Right ventricle myocardium superior (tissue), 1 donor: Measurements from ENCODE around the gene GABRD. TPM values are rescaled to one million over a fixed set of nuclear protein-coding genes. Genes with fewer than 3 reads are reported as not detected.
"Not testable (repeated sequence)": the region's sequence is repeated elsewhere in the genome, so short reads cannot be mapped to it uniquely, and the experiment has no call there.

Experiments
- ATAC-seq: fragments of 200-7000 bp; cut with Tn5 transposase; one replicate; pipeline ENCODE4 v1.9.1; 2020; ENCODE audit warnings: mild to moderate bottlenecking; ENCODE audit not compliant: poor library complexity
- DNase-seq: peaks from one replicate; pipeline ENCODE4 v3.0.0-alpha.2; 2020
- intact Hi-C: fragments of 100-400 bp; cut with DNase I; formaldehyde crosslinking; loops from one replicate; pipeline ENCODE4 v1.11.2; 2022
- long read RNA-seq: library from polyadenylated mRNA; unstranded; transcript quantifications from one replicate; pipeline ENCODE4 v2.0.0, GENCODE V29; 2021
- total RNA-seq: library from RNA; stranded (reverse); fragmentation: NEBNext Ultra II Directional; extraction: Animal tissue kit (Norgen Biotek cat#: 25700); gene quantifications from one replicate; pipeline ENCODE4 v1.2.1, GENCODE V29; 2021
- donor health status: DM: no; HTN: yes; CAD: no; lungs with severe emphysema.

The GABRD gene, protein sequence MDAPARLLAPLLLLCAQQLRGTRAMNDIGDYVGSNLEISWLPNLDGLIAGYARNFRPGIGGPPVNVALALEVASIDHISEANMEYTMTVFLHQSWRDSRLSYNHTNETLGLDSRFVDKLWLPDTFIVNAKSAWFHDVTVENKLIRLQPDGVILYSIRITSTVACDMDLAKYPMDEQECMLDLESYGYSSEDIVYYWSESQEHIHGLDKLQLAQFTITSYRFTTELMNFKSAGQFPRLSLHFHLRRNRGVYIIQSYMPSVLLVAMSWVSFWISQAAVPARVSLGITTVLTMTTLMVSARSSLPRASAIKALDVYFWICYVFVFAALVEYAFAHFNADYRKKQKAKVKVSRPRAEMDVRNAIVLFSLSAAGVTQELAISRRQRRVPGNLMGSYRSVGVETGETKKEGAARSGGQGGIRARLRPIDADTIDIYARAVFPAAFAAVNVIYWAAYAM
- total RNA-seq: 0.43 TPM
- long read RNA-seq, partial matches to known transcripts: 0 of 1 reads
- long read RNA-seq, other reads (novel, unspliced or antisense): 0 of 1 reads

- no peak for DNase-seq
- intact Hi-C loops: no loop called here
- ATAC-seq: no peak
These were observed at the start of gene GABRD for GRCh38 chr1:2019172-2019543. TSS of gene GABRD (plus strand) at chr1:2019345. CDS start at chr1:2019424, 79 bp downstream.

DNA sequence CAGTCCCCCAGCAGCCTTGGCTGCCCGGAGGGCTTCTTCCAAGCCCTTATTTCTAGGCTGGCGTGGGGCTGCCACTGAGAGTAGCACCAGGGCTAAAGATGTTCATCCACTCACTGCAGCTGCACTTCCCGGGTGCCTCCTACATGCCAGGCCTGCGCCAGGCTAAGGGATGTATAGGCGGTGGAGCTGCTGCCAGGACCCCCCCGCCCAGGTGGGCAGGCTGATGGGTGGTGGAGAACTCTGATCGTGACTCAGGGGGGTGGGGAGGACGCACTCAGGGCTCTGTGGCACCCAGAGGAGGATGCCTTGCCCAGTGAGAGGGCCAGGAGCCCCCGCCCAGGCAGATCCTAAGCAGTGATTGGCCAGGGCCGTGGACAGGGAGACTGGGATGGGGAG, 49.6 kb upstream of the GABRD start:
- intact Hi-C loops: no loop called here
- ATAC-seq: no peak
- no peak for DNase-seq

DNA sequence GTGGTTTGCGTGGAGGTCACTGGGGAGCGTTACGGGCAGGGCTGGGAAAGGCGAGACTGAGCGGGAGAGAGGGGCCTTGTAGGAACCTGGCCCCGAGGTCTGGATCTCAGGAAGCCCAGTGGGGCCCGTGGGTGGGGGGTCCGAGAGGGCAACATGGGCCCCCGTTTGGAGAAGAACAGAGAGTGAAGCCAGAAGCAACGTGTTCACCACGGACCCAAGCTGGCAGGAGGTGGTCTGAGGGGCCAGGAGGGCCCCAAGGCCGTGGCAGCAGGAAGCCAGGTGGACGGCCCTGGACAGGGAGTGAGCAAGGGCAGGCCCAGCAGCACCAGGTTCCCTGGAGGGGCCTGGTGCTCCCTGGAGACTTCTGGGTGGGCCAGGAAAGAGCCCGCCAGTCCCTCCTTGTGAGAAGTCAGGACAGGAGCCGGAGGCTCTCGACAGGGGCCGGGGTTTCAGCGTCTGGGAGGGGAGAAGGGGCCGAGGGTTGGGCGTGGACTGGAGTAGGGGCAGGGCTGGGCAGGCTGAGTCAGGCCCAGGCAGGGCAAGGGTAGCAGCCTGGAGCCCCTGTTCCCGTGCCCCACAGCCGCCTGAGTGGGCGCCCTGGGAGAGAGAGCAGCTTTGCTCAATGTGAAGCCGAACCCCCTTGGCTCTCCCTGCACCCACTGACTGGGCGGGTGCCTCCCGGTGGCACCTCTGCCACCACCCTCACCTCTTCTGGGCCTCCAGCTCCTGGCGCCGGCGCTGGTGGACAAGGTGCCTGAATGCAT, 49.0 kb upstream of the GABRD start:
- ATAC-seq (no peak), DNase-seq (no peak)
- intact Hi-C loops: no loop called here

DNA sequence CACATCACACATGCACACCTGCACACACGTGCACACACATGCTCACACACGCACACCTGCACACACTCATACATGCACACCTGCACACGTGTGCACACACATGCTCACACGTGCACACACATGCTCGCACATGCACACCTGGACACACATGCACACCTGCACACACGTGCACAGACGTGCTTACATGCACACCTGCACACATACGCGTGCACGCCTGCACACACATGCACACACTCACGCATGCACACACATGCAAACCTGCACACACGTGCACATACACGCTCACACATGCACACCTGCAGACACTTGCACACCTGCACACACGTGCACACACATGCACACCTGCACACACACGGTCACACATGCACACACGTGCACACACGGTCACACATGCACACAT, 48.1 kb upstream of the GABRD start:
- DNase-seq: no peak
- intact Hi-C loops: no loop called here
- ATAC-seq: no peak

DNA sequence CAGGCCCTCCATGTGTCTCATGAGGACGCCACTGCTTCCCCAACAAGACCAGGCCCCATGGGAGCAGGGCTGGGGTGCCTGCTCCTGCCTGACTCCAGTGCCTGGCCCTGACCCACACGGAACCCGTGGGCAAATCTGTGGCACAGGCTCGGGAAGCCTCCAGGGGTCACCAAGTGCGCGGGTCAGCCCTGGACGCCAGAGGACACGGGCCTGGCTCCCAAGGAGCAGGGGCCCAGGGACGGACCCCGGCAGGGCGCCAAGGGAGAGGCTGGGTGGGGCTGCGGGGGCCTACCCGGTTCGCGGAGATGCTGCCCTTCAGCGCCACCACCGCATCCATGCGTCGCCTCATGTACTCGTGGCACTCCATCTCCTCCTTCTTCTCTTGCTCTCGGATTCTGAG, 47.5 kb upstream of the GABRD start:
- DNase-seq (no peak), ATAC-seq (no peak)
- intact Hi-C loops: no loop called here

GRCh38 chr1:1972976-1973715, 46.0 kb upstream of the GABRD start:
- no peak for DNase-seq
- ATAC-seq: no peak
- intact Hi-C loops: no loop called here

- DNase-seq (no peak), ATAC-seq (no peak)
- intact Hi-C loops: no loop called here
These were observed 45.2 kb upstream of the GABRD start for GRCh38 chr1:1973716-1974642.

DNA sequence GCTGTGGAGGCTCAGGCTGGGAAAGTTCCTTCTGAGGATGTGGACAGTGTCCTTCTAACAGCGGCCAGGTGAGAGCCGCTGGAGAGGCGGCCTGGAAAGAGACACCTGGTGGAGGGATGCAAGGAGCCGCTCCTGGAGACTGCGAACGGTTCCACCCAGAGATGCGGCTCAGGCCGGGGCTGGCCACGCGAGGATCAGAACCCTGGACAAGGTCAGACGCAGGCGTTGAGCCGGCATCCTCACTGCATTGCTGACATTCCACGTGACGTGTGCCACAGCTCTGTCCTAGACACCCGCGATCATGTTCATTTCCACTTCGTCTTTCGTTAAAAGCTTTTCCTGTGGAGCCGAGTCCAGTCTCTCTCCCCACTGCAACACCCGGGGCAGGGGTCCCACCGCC, 44.3 kb upstream of the GABRD start:
- DNase-seq (no peak), ATAC-seq (no peak)
- intact Hi-C loops: no loop called here

GRCh38 chr1:1975535-1975934, 43.6 kb upstream of the GABRD start:
- no peak for DNase-seq
- ATAC-seq: no peak
- intact Hi-C loops: no loop called here

- DNase-seq: no peak
- intact Hi-C loops: no loop called here
- ATAC-seq: no peak
These were observed 43.1 kb upstream of the GABRD start for GRCh38 chr1:1976031-1976430.

GRCh38 chr1:1978108-1978507, 41.0 kb upstream of the GABRD start:
- intact Hi-C loops: no loop called here
- no peak for ATAC-seq
- DNase-seq: no peak

GRCh38 chr1:1978690-1979481, 40.3 kb upstream of the GABRD start:
- DNase-seq, intact Hi-C loops, ATAC-seq: not testable (repeated sequence)

- DNase-seq: no peak
- intact Hi-C loops: no loop called here
- no peak for ATAC-seq
These were observed 39.5 kb upstream of the GABRD start for GRCh38 chr1:1979482-1980165.

DNA sequence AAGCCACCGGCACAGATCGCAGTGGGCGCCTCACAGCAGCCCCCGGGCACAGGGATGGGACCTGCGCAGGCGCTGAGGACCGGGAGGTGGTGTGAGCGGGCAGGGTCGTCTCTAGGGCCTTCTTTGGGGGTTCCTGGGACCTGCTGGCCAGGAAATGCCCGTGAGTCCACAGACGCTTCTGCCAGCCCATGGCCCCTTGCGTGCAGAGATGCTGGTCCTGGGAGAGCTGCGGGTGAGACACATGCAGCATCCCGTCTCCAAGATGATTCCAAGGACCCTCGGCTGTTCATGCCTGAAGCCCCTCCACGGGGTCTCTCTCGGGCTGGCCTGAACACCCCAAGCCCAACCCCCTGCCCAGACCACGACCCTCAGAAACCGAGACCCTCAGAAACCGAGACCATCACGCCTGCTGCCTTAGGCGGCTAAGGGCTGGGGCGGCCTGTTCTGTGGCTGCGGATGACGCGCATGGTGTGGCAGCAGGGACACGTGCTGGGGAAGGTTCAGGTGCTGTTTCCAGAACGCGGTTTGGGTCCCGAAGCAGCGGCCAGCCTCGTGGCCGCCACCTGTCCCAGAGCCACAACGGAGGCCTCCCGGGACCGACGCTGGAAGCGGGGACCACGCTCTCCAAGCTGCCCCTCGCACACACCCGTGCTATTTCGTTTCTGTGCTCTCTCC, 38.5 kb upstream of the GABRD start:
- DNase-seq: no peak
- ATAC-seq: no peak

DNA sequence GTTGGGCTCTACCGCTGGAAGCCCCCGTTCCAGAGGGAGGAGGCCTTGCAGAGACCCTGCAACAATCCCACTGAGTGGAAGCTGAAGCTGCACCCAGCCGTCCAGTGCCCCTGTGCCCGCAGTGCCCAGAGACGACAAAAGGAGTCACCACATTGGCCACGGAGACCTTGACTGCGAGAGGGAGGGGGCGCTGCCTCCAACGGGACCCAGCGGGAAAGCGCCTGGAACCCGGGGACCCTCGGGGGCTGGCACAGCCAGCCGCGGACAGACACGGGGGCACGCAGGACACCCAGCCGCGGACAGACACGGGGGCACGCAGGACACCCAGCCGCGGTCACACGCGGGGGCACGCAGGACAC, 38.0 kb upstream of the GABRD start:
- ATAC-seq (no peak), DNase-seq (no peak)
- intact Hi-C loops: no loop called here

More for the DNA sequence above, 38.5 kb upstream of the GABRD start:
- intact Hi-C loops: no loop called here

DNA sequence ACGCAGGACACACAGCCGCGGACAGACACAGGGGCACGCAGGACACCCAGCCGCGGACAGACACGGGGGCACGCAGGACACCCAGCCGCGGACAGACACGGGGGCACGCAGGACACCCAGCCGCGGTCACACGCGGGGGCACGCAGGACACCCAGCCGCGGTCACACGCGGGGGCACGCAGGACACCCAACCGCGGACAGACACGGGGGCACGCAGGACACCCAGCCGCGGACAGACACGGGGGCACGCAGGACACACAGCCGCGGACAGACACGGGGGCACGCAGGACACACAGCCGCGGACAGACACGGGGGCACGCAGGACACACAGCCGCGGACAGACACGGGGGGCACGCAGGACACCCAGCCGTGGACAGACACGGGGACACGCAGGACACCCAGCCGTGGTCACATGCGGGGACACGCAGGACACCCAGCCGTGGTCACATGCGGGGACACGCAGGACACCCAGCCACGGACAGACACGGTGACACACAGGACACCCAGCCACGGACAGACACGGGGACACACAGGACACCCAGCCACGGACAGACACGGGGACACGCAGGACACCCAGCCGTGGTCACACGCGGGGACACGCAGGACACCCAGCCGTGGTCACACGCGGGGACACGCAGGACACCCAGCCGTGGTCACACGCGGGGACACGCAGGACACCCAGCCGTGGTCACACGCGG, 37.4 kb upstream of the GABRD start:
- DNase-seq, ATAC-seq, intact Hi-C loops: not testable (repeated sequence)
